ENCODE measurements around the gene NMS.

DNA sequence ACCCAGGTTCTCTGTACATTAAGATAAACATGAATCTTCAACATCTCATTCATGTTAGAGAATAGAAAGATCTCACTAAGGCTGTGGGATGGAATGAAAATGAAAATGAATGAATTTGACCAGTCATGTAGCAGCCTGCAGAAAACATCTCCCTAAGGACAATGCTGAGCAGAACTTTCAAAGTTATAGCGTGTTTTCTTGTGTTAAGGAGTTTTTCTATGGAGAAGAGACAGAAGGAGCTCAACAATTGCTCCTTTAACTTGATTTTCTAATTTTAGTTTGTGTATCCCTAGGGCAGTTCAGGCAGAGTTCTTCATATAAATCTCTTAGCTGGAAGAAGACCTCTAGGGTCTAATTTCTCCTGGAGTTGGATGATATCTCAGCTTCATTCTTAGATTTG lies 47.3 kb downstream of the NMS start:
- TF ChIP-seq EP300 (IDR thresholded peaks at IDR 0.05) = no peak
- TF ChIP-seq, protein P1, sequence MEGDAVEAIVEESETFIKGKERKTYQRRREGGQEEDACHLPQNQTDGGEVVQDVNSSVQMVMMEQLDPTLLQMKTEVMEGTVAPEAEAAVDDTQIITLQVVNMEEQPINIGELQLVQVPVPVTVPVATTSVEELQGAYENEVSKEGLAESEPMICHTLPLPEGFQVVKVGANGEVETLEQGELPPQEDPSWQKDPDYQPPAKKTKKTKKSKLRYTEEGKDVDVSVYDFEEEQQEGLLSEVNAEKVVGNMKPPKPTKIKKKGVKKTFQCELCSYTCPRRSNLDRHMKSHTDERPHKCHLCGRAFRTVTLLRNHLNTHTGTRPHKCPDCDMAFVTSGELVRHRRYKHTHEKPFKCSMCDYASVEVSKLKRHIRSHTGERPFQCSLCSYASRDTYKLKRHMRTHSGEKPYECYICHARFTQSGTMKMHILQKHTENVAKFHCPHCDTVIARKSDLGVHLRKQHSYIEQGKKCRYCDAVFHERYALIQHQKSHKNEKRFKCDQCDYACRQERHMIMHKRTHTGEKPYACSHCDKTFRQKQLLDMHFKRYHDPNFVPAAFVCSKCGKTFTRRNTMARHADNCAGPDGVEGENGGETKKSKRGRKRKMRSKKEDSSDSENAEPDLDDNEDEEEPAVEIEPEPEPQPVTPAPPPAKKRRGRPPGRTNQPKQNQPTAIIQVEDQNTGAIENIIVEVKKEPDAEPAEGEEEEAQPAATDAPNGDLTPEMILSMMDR (IDR thresholded peaks at IDR 0.05) = no peak
